Measurements from ENCODE around the gene AMPD3.

AMPD3 gene

DNA sequence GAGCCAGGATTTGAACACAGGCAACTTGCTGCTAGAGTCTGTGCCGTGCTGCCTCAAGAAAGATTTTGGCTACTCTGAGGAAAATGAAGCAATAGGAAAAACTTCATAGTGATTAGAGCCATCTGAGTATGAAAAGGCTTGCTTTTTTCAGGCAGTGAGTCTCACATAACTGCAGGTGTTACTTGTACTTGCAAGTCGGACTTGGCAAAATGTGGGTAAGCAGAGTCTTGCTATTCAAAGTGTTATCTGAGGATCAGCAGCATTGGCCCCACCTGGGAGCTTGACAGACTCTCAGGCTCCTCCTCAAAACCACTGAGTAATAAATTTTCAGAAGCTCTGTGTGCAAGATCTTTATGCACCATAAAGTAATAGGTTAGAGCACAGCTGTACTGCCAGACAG is 67.9 kb downstream of the AMPD3 start:
- no peaks in the 10 kb centered on the region for H3K4me1 ChIP-seq (ENCODE audit: control insufficient read depth, insufficient read depth, low read length)
- no peaks in the 10 kb centered on the region for H3K9me3 ChIP-seq (ENCODE audit: control insufficient read depth in 2 of 2, low read length in 2 of 2)
- peaks cover 12 to 30% of the 10 kb centered on the region in 2 donors for H3K36me3 ChIP-seq (ENCODE audit: control insufficient read depth in 2 of 2, insufficient read depth in 2 of 2, low read length in 2 of 2)
- H3K27ac ChIP-seq (ENCODE audit: low read length): no peak overlapping the region
- H3K4me3 ChIP-seq (ENCODE audit: low read length in 2 of 2): no peak overlapping the region
- no peak overlapping the region for H3K9ac ChIP-seq (ENCODE audit: low read length in 2 of 2)
- no peaks in the 10 kb centered on the region for H3K27me3 ChIP-seq (ENCODE audit: control insufficient read depth in 1 of 2, insufficient read depth in 2 of 2, low read length in 2 of 2)

DNA sequence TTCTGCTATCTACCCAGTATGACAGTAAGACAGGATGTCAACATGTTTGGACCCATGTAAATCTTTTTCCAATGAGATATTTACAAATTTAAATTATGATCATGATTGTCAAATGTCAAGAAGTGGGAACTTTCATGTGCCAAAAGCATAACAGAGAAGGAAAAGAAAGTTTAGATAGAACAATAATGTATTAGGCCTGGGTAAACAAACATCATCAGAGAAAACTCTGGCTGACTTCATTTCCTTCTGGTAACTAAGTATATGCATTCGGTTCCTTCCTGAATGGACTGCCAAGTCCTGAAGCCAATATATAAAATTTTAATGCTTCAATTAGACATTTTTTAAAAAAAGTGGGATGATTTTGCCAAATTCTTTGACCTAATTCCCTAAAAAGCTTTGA is 69.4 kb downstream of the AMPD3 start:
- Histone ChIP-seq H3K4me1 (ENCODE audit: control insufficient read depth, insufficient read depth, low read length) (no peaks in the 10 kb centered on the region), H3K4me3 (ENCODE audit: low read length in 2 of 2) (no peak overlapping the region), H3K27ac (ENCODE audit: low read length) (no peak overlapping the region), H3K36me3 (ENCODE audit: control insufficient read depth in 2 of 2, insufficient read depth in 2 of 2, low read length in 2 of 2) (peaks cover 11 to 37% of the 10 kb centered on the region in 2 donors), H3K27me3 (ENCODE audit: control insufficient read depth in 1 of 2, insufficient read depth in 2 of 2, low read length in 2 of 2) (no peaks in the 10 kb centered on the region), H3K9ac (ENCODE audit: low read length in 2 of 2) (no peak overlapping the region), H3K9me3 (ENCODE audit: control insufficient read depth in 2 of 2, low read length in 2 of 2) (no peaks in the 10 kb centered on the region)

DNA sequence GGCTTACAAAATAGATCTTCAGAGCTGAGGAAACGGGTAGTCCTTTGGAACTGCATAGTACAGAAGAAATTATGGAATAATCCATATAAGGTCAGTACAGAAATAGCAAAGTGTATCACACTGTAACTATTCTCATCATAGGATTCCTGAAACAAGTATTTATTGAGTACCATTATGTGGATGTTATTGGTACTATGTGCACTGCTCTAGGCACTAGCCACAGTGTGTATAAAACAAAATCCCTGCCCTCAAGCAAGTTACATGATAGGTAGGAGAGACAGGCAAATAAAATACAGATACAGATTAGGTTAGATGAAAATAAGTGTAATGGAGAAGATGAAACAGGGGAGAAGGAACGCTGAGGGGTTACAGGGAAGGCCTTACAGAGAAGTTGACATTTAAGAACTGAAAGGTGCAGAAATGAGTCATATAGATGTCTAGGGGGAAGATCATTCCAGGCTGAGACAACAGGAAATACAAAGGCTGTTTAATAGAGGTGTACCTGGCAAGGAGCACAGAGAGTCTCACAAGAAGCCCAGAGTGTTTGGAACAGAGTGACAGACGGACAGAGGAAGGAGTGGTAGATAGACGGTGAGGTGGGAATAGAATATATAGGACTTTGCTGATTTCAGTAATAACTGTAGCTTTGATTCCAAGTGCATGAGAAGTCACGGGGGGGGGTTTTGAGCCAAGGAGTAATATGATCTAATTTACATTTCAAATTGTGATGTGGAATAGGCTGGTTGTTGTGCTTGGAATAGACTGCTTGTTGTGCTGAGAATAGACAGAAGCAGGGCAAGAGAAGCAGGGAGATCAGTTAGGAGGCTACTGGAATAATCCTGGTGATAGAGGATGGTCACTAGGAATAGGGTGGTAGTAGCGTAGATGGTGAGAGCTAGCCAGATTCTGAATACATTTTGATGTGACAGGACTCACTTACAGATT is 72.2 kb downstream of the AMPD3 start:
- H3K36me3 ChIP-seq (ENCODE audit: control insufficient read depth in 2 of 2, insufficient read depth in 2 of 2, low read length in 2 of 2): peaks cover 13 to 39% of the 10 kb centered on the region in 2 donors
- H3K27ac ChIP-seq (ENCODE audit: low read length): no peak overlapping the region
- no peaks in the 10 kb centered on the region for H3K4me1 ChIP-seq (ENCODE audit: control insufficient read depth, insufficient read depth, low read length)
- H3K4me3 ChIP-seq (ENCODE audit: low read length in 2 of 2): no peak overlapping the region
- no peak overlapping the region for H3K9ac ChIP-seq (ENCODE audit: low read length in 2 of 2)
- no peaks in the 10 kb centered on the region for H3K9me3 ChIP-seq (ENCODE audit: control insufficient read depth in 2 of 2, low read length in 2 of 2)
- no peaks in the 10 kb centered on the region for H3K27me3 ChIP-seq (ENCODE audit: control insufficient read depth in 1 of 2, insufficient read depth in 2 of 2, low read length in 2 of 2)

DNA sequence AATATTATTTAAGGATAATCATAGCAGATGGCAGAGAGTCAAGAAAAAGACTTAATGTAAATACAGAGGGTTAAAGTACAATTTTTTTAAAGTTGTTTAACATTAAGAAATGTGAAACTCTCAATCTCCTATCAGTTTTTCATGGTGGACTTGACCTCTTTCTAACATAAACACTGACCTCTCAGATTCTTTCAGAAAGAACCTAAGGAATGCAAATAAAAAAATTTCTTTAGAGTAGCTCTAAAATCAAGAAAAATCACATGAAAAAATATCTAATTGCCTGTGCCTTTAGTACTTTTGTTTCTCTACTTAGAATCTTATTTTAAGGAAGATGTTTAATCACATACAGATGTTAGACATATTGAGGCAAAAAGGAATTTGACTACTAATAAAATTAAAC is 73.1 kb downstream of the AMPD3 start:
- no peaks in the 10 kb centered on the region for H3K4me1 ChIP-seq (ENCODE audit: control insufficient read depth, insufficient read depth, low read length)
- no peak overlapping the region for H3K9ac ChIP-seq (ENCODE audit: low read length in 2 of 2)
- no peaks in the 10 kb centered on the region for H3K9me3 ChIP-seq (ENCODE audit: control insufficient read depth in 2 of 2, low read length in 2 of 2)
- H3K4me3 ChIP-seq (ENCODE audit: low read length in 2 of 2): no peak overlapping the region
- no peak overlapping the region for H3K27ac ChIP-seq (ENCODE audit: low read length)
- H3K36me3 ChIP-seq (ENCODE audit: control insufficient read depth in 2 of 2, insufficient read depth in 2 of 2, low read length in 2 of 2): peaks cover 13 to 34% of the 10 kb centered on the region in 2 donors
- H3K27me3 ChIP-seq (ENCODE audit: control insufficient read depth in 1 of 2, insufficient read depth in 2 of 2, low read length in 2 of 2): no peaks in the 10 kb centered on the region

DNA sequence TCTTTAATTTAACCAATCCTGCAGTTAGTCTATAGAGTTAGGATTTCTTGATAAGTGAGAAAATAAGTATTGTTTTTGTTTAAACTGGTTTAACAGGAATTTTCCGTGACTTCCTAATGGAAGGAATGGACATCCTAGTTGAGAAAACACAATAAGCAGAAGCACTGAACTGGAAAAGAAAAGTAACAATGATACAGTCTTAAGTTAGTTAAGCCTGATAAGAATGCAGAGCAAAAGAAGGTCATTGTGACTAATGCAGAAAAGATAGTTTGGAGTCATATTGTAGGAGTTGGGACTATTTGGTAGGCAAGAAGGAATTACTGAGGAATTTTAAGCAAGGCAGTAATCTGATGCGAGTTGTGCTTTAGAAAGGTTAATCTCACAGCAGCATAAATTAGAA is 74.2 kb downstream of the AMPD3 start:
- Histone ChIP-seq H3K4me3 (ENCODE audit: low read length in 2 of 2) (no peak overlapping the region), H3K27ac (ENCODE audit: low read length) (no peak overlapping the region), H3K9ac (ENCODE audit: low read length in 2 of 2) (no peak overlapping the region), H3K4me1 (ENCODE audit: control insufficient read depth, insufficient read depth, low read length) (no peaks in the 10 kb centered on the region), H3K9me3 (ENCODE audit: control insufficient read depth in 2 of 2, low read length in 2 of 2) (no peaks in the 10 kb centered on the region), H3K27me3 (ENCODE audit: control insufficient read depth in 1 of 2, insufficient read depth in 2 of 2, low read length in 2 of 2) (no peaks in the 10 kb centered on the region), H3K36me3 (ENCODE audit: control insufficient read depth in 2 of 2, insufficient read depth in 2 of 2, low read length in 2 of 2) (peaks cover 13 to 33% of the 10 kb centered on the region in 2 donors)

DNA sequence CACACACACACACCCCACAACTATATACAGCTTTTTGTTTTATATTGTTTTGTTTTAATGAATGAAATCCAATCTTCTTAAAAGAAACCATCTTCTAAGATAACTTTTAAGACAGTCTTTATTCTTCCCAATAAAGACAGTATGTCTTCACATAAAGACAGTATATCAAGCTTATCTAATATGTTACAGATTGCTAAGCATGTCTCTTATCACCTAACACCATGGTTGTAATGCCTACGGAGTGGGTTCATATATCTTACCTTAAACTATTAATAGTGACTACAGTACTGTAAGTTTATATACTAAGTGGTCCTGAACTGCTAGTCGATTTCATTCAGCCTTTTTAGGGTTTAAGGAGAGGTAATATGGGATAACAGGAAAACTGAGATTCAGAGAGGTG is 77.5 kb downstream of the AMPD3 start:
- Histone ChIP-seq H3K4me3 (ENCODE audit: low read length in 2 of 2) (no peak overlapping the region), H3K27me3 (ENCODE audit: control insufficient read depth in 1 of 2, insufficient read depth in 2 of 2, low read length in 2 of 2) (no peaks in the 10 kb centered on the region), H3K4me1 (ENCODE audit: control insufficient read depth, insufficient read depth, low read length) (no peaks in the 10 kb centered on the region), H3K9ac (ENCODE audit: low read length in 2 of 2) (no peak overlapping the region), H3K9me3 (ENCODE audit: control insufficient read depth in 2 of 2, low read length in 2 of 2) (no peaks in the 10 kb centered on the region), H3K36me3 (ENCODE audit: control insufficient read depth in 2 of 2, insufficient read depth in 2 of 2, low read length in 2 of 2) (peaks cover 5 to 21% of the 10 kb centered on the region in 2 donors), H3K27ac (ENCODE audit: low read length) (no peak overlapping the region)

DNA sequence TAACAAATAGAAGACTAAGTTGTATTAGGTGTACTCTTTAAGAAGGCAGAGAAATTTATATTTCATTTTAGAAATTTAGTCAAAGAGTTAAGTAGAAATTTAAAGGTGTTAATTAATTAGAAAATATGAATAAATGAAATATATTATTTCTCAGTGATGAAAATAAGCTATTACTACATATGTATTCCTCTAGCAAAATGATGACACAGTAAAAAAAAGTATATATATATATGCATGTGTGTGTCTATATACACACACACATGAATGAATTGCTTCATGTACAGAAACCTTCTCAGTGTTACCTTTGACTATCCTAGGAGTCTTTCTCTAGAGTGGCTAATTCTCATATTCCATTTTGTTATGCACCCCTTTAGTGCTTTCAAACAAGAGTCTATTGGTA is 78.3 kb downstream of the AMPD3 start:
- Histone ChIP-seq H3K36me3 (ENCODE audit: control insufficient read depth in 2 of 2, insufficient read depth in 2 of 2, low read length in 2 of 2) (peaks cover 4 to 21% of the 10 kb centered on the region in 2 donors), H3K9ac (ENCODE audit: low read length in 2 of 2) (no peak overlapping the region), H3K4me3 (ENCODE audit: low read length in 2 of 2) (no peak overlapping the region), H3K27ac (ENCODE audit: low read length) (no peak overlapping the region), H3K9me3 (ENCODE audit: control insufficient read depth in 2 of 2, low read length in 2 of 2) (no peaks in the 10 kb centered on the region), H3K4me1 (ENCODE audit: control insufficient read depth, insufficient read depth, low read length) (no peaks in the 10 kb centered on the region), H3K27me3 (ENCODE audit: control insufficient read depth in 1 of 2, insufficient read depth in 2 of 2, low read length in 2 of 2) (no peaks in the 10 kb centered on the region)

DNA sequence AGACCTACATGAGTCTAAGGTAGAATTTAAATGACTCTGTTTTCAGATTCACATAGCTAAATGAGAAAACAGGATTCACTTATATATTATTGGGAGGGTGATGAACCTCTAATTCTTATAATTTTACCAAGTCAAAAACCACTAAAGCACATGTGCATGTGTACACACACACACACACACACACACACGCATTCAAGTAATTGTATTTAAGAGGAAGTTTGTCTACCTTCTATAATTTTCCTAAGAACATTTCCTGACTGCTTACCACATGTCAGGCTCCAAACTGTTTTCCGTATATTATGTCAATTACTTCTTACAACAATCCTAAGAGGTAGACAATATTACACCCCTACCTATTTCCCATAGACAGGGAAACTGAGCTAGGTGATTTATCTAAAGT is 79.3 kb downstream of the AMPD3 start:
- Histone ChIP-seq H3K36me3 (ENCODE audit: control insufficient read depth in 2 of 2, insufficient read depth in 2 of 2, low read length in 2 of 2) (peaks cover 4 to 14% of the 10 kb centered on the region in 2 donors), H3K4me3 (ENCODE audit: low read length in 2 of 2) (no peak overlapping the region), H3K27me3 (ENCODE audit: control insufficient read depth in 1 of 2, insufficient read depth in 2 of 2, low read length in 2 of 2) (no peaks in the 10 kb centered on the region), H3K27ac (ENCODE audit: low read length) (no peak overlapping the region), H3K9me3 (ENCODE audit: control insufficient read depth in 2 of 2, low read length in 2 of 2) (no peaks in the 10 kb centered on the region), H3K9ac (ENCODE audit: low read length in 2 of 2) (no peak overlapping the region), H3K4me1 (ENCODE audit: control insufficient read depth, insufficient read depth, low read length) (no peaks in the 10 kb centered on the region)

DNA sequence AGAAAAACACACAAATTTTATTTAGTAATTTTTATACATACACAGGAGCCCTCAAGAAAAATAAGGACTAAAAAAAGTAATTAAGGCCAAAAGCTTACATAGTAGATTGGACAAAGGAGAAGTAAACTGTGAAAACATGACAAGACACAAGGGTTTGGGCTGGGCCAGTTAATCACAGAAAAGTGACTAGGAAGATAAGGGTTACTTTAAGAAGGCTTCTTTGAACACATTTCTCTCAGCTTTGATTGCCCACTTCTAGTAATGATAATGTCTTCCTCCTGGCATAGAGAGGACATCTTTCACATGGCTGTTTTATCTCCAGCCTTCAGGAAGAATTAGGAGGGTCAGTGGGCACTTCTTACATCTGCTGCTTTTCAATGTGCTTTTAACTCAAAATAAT is 82.5 kb downstream of the AMPD3 start:
- Histone ChIP-seq H3K9ac (ENCODE audit: low read length in 2 of 2) (no peak overlapping the region), H3K27me3 (ENCODE audit: control insufficient read depth in 1 of 2, insufficient read depth in 2 of 2, low read length in 2 of 2) (no peaks in the 10 kb centered on the region), H3K4me3 (ENCODE audit: low read length in 2 of 2) (no peak overlapping the region), H3K27ac (ENCODE audit: low read length) (no peak overlapping the region), H3K4me1 (ENCODE audit: control insufficient read depth, insufficient read depth, low read length) (no peaks in the 10 kb centered on the region), H3K36me3 (ENCODE audit: control insufficient read depth in 2 of 2, insufficient read depth in 2 of 2, low read length in 2 of 2) (no peaks in the 10 kb centered on the region), H3K9me3 (ENCODE audit: control insufficient read depth in 2 of 2, low read length in 2 of 2) (no peaks in the 10 kb centered on the region)

DNA sequence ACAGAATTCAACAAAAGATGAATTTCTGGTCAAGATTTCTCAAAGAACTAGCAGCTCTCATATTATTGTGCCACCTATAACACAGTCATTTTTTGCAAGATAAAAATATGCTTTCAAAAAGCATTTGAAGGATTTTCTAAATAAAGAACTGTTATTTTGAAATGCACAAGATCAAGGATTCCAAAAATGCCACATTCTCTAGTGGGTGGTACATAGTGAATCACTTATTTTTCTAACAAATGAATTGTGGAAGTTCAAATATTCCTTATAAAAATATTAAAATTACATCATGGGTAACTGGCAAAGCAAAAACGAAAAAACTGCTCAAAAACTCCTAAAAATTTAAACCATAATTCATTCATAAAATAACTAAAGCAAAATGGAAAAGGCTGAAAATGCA is 83.9 kb downstream of the AMPD3 start:
- H3K4me3 ChIP-seq (ENCODE audit: low read length in 2 of 2): no peak overlapping the region
- no peaks in the 10 kb centered on the region for H3K27me3 ChIP-seq (ENCODE audit: control insufficient read depth in 1 of 2, insufficient read depth in 2 of 2, low read length in 2 of 2)
- no peaks in the 10 kb centered on the region for H3K4me1 ChIP-seq (ENCODE audit: control insufficient read depth, insufficient read depth, low read length)
- no peaks in the 10 kb centered on the region for H3K9me3 ChIP-seq (ENCODE audit: control insufficient read depth in 2 of 2, low read length in 2 of 2)
- no peaks in the 10 kb centered on the region for H3K36me3 ChIP-seq (ENCODE audit: control insufficient read depth in 2 of 2, insufficient read depth in 2 of 2, low read length in 2 of 2)
- H3K9ac ChIP-seq (ENCODE audit: low read length in 2 of 2): no peak overlapping the region
- no peak overlapping the region for H3K27ac ChIP-seq (ENCODE audit: low read length)

DNA sequence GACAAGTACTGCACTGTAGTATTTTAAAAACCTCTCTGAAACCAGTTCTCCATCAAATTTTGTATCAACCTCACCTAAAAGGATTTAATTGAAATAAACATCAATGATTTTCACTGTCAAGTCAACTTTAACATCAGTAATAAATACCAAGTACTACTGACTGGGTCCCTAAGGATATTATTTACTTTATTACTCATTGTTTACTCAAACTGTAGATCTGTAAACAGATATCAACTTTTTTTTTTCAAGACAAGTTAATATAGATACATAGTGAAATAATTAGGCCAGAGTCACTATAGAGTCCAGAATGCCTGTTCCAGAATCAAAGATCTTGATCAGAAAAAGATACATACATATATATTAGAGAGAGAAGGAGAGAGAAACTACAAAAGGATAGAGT is 84.3 kb downstream of the AMPD3 start:
- no peaks in the 10 kb centered on the region for H3K27me3 ChIP-seq (ENCODE audit: control insufficient read depth in 1 of 2, insufficient read depth in 2 of 2, low read length in 2 of 2)
- H3K36me3 ChIP-seq (ENCODE audit: control insufficient read depth in 2 of 2, insufficient read depth in 2 of 2, low read length in 2 of 2): no peaks in the 10 kb centered on the region
- H3K9me3 ChIP-seq (ENCODE audit: control insufficient read depth in 2 of 2, low read length in 2 of 2): no peaks in the 10 kb centered on the region
- H3K4me1 ChIP-seq (ENCODE audit: control insufficient read depth, insufficient read depth, low read length): no peaks in the 10 kb centered on the region
- H3K4me3 ChIP-seq (ENCODE audit: low read length in 2 of 2): no peak overlapping the region
- H3K9ac ChIP-seq (ENCODE audit: low read length in 2 of 2): no peak overlapping the region
- H3K27ac ChIP-seq (ENCODE audit: low read length): no peak overlapping the region
